NCI-H82 treated with DMSO at 0.1 percent for 48 hours (cell line): ENCODE data around the gene FCGR3B.
"Not testable (repeated sequence)": the region's sequence is repeated elsewhere in the genome, so short reads cannot be mapped to it uniquely, and the experiment has no call there.

Experiments used
- DNase-seq: peaks from one replicate; lab custom pipeline; 2025; ENCODE audit not compliant: unreplicated experiment; lab: John Stamatoyannopoulos, UW

The FCGR3B gene

GRCh38 chr1:161639203-161639602 lies 8.2 kb upstream of the FCGR3B start:
- not testable (repeated sequence) for DNase-seq

GRCh38 chr1:161638251-161638993 lies 7.4 kb upstream of the FCGR3B start:
- DNase-seq, result not testable (repeated sequence)

GRCh38 chr1:161636976-161637375 lies 6.0 kb upstream of the FCGR3B start:
- DNase-seq, result not testable (repeated sequence)

- DNase-seq, result not testable (repeated sequence)
Measured at GRCh38 chr1:161636189-161636782, 5.3 kb upstream of the FCGR3B start.

- not testable (repeated sequence) for DNase-seq
Measured at GRCh38 chr1:161634993-161635392, 4.0 kb upstream of the FCGR3B start.

- DNase-seq, result not testable (repeated sequence)
Measured at GRCh38 chr1:161630128-161630742, 741 bp downstream of the FCGR3B start.

GRCh38 chr1:161626445-161627146 lies 4.4 kb downstream of the FCGR3B start:
- not testable (repeated sequence) for DNase-seq

- DNase-seq, result not testable (repeated sequence)
Measured at GRCh38 chr1:161624605-161625004, 6.4 kb downstream of the FCGR3B start.

GRCh38 chr1:161623401-161624051 lies 7.5 kb downstream of the FCGR3B start:
- not testable (repeated sequence) for DNase-seq

- DNase-seq, result not testable (repeated sequence)
Measured at GRCh38 chr1:161622054-161622453, 8.9 kb downstream of the FCGR3B start.

GRCh38 chr1:161621181-161622000 lies 9.6 kb downstream of the FCGR3B start:
- DNase-seq, result not testable (repeated sequence)

GRCh38 chr1:161620399-161620798 lies 10.6 kb downstream of the FCGR3B start:
- not testable (repeated sequence) for DNase-seq

- DNase-seq, result not testable (repeated sequence)
Measured at GRCh38 chr1:161618517-161618916, 12.5 kb downstream of the FCGR3B start.

- not testable (repeated sequence) for DNase-seq
Measured at GRCh38 chr1:161616417-161616816, 14.6 kb downstream of the FCGR3B start.

GRCh38 chr1:161613142-161613514 lies 17.8 kb downstream of the FCGR3B start:
- DNase-seq, result not testable (repeated sequence)

GRCh38 chr1:161612322-161613141 lies 18.4 kb downstream of the FCGR3B start:
- DNase-seq, result peak; percentile 91

GRCh38 chr1:161611866-161612321 lies 19.1 kb downstream of the FCGR3B start:
- not testable (repeated sequence) for DNase-seq

GRCh38 chr1:161610198-161610597 lies 20.8 kb downstream of the FCGR3B start:
- not testable (repeated sequence) for DNase-seq
